IPS-18c (cell line): ENCODE data around the gene GRIK1.

Experiments
- H3K4me3 ChIP-seq: 2 replicates; pipeline ENCODE4 v1.7.0; 2013; ENCODE audit warnings: low read depth, mild to moderate bottlenecking, low read length, moderate library complexity; ENCODE audit not compliant: insufficient read depth
- H3K9me3 ChIP-seq: one replicate; pipeline ENCODE4 v1.6.1; 2013; ENCODE audit warnings: mild to moderate bottlenecking, low read length, moderate library complexity; ENCODE audit not compliant: control insufficient read depth, insufficient read depth

GRIK1 gene

GRCh38 chr21:29680273-29680672 lies 259.5 kb downstream of the GRIK1 start:
- Histone ChIP-seq H3K4me3 (no peak overlapping the region), H3K9me3 (no peaks in the 10 kb centered on the region)

GRCh38 chr21:29678626-29679025 lies 261.2 kb downstream of the GRIK1 start:
- H3K4me3 ChIP-seq, result no peak overlapping the region
- no peaks in the 10 kb centered on the region for H3K9me3 ChIP-seq

- Histone ChIP-seq H3K9me3 (no peaks in the 10 kb centered on the region), H3K4me3 (no peak overlapping the region)
Measured at GRCh38 chr21:29677326-29677725, 262.5 kb downstream of the GRIK1 start.

GRCh38 chr21:29676395-29676794 lies 263.4 kb downstream of the GRIK1 start:
- Histone ChIP-seq H3K9me3 (no peaks in the 10 kb centered on the region), H3K4me3 (no peak overlapping the region)

GRCh38 chr21:29675451-29675850 lies 264.3 kb downstream of the GRIK1 start:
- Histone ChIP-seq H3K4me3 (no peak overlapping the region), H3K9me3 (no peaks in the 10 kb centered on the region)

GRCh38 chr21:29674343-29674742 lies 265.5 kb downstream of the GRIK1 start:
- no peak overlapping the region for H3K4me3 ChIP-seq
- H3K9me3 ChIP-seq, result no peaks in the 10 kb centered on the region

- Histone ChIP-seq H3K9me3 (no peaks in the 10 kb centered on the region), H3K4me3 (no peak overlapping the region)
Measured at GRCh38 chr21:29673096-29673610, 266.6 kb downstream of the GRIK1 start.

- Histone ChIP-seq H3K9me3 (no peaks in the 10 kb centered on the region), H3K4me3 (no peak overlapping the region)
Measured at GRCh38 chr21:29671728-29672127, 268.1 kb downstream of the GRIK1 start.

- H3K4me3 ChIP-seq, result no peak overlapping the region
- no peaks in the 10 kb centered on the region for H3K9me3 ChIP-seq
Measured at GRCh38 chr21:29670228-29670627, 269.6 kb downstream of the GRIK1 start.

GRCh38 chr21:29669416-29669815 lies 270.4 kb downstream of the GRIK1 start:
- Histone ChIP-seq H3K9me3 (no peaks in the 10 kb centered on the region), H3K4me3 (no peak overlapping the region)

- no peaks in the 10 kb centered on the region for H3K9me3 ChIP-seq
- no peak overlapping the region for H3K4me3 ChIP-seq
Measured at GRCh38 chr21:29667651-29668050, 272.1 kb downstream of the GRIK1 start.

- H3K9me3 ChIP-seq, result no peaks in the 10 kb centered on the region
- H3K4me3 ChIP-seq, result no peak overlapping the region
Measured at GRCh38 chr21:29664615-29665014, 275.2 kb downstream of the GRIK1 start.

- Histone ChIP-seq H3K9me3 (no peaks in the 10 kb centered on the region), H3K4me3 (no peak overlapping the region)
Measured at GRCh38 chr21:29661672-29662442, 277.9 kb downstream of the GRIK1 start.

GRCh38 chr21:29660047-29660720 lies 279.6 kb downstream of the GRIK1 start:
- no peak overlapping the region for H3K4me3 ChIP-seq
- no peaks in the 10 kb centered on the region for H3K9me3 ChIP-seq

- no peaks in the 10 kb centered on the region for H3K9me3 ChIP-seq
Measured at GRCh38 chr21:29658934-29659203, 280.9 kb downstream of the GRIK1 start.

GRCh38 chr21:29658177-29658933 lies 281.4 kb downstream of the GRIK1 start:
- Histone ChIP-seq H3K9me3 (no peaks in the 10 kb centered on the region), H3K4me3 (no peak overlapping the region)

More at GRCh38 chr21:29658934-29659203, 280.9 kb downstream of the GRIK1 start:
- H3K4me3 ChIP-seq, result no peak overlapping the region

GRCh38 chr21:29657240-29657989 lies 282.4 kb downstream of the GRIK1 start:
- H3K9me3 ChIP-seq, result no peaks in the 10 kb centered on the region
- no peak overlapping the region for H3K4me3 ChIP-seq
